Esophagus squamous epithelium (tissue), 5 donors: ENCODE data around the gene VAV2. TPM values are rescaled to one million over a fixed set of nuclear protein-coding genes. Genes with fewer than 3 reads are reported as not detected.

Experiments used
- DNase-seq: peaks from one replicate; lab custom pipeline; 2025; lab: John Stamatoyannopoulos, UW
- H3K27ac ChIP-seq, 4 donors: fragments of 200-600 bp; sonication (generic); one replicate each; pipeline ENCODE4 v1.5.1; 2016 to 2019; ENCODE audit warnings: mild to moderate bottlenecking in 1 of 4
- H3K27me3 ChIP-seq, 4 donors: fragments of 200-600 bp; sonication (generic); 1 replicate in 3 of 4; 2 replicates in 1 of 4; pipeline versions ENCODE4 v1.5.1 to v1.6.0; 2017 to 2021; ENCODE audit warnings: antibody characterized with exemption in 1 of 4
- H3K36me3 ChIP-seq, 3 donors: fragments of 200-600 bp; sonication (generic); one replicate each; pipeline ENCODE4 v1.5.1; 2016 to 2019
- H3K4me1 ChIP-seq, 3 donors: fragments of 200-600 bp; sonication (generic); one replicate each; pipeline ENCODE4 v1.5.1; 2017 to 2019
- H3K4me3 ChIP-seq, 4 donors: fragments of 200-600 bp; sonication (generic); 1 replicate in 3 of 4; 2 replicates in 1 of 4; pipeline ENCODE4 v1.5.1; 2016 to 2019; ENCODE audit warnings: mild to moderate bottlenecking in 2 of 4, moderate library complexity in 1 of 4
- H3K9me3 ChIP-seq, 3 donors: fragments of 200-600 bp; sonication (generic); one replicate each; pipeline ENCODE4 v1.5.1; 2016 to 2019
- CTCF ChIP-seq, 6 experiments: fragments of 450-650 bp in 4 of 6; fragments of 200-600 bp in 2 of 6; sonication (generic) in 2 of 6; IDR thresholded peaks; one replicate each; pipeline ENCODE4 v1.5.1; 2016 to 2019; ENCODE audit warnings: antibody characterized with exemption in 6 of 6, mild to moderate bottlenecking in 4 of 6, moderate library complexity in 4 of 6
- POLR2A ChIP-seq, 4 donors: fragments of 450-650 bp; IDR thresholded peaks; one replicate each; pipeline ENCODE4 v1.6.1; 2017; ENCODE audit warnings: antibody characterized with exemption in 4 of 4, mild to moderate bottlenecking in 4 of 4, moderate library complexity in 3 of 4
- WGBS, 2 donors: methylation state at CpG; one replicate each; pipeline ENCODE4 v1.1.5; 2018; 5-methylcytosine and 5-hydroxymethylcytosine counted together
- intact Hi-C: fragments of 100-400 bp; cut with DNase I; formaldehyde crosslinking; loops from one replicate; pipeline ENCODE4 v1.15.0; 2022
- total RNA-seq, 4 donors: library from RNA; depleted of rRNA; stranded (reverse); fragments of >200 nt; gene quantifications; one replicate each; pipeline ENCODE4 v1.1.0, GENCODE V29; 2016
- donor health status: DM: yes; HTN: yes; CAD: no.

VAV2 gene
- total RNA-seq, 4 donors from 2014 or later: 3.8 to 7.6 (median 5.7) TPM

GRCh38 chr9:133957328-133957727 is 34.8 kb downstream of the VAV2 start:
- Histone ChIP-seq H3K4me1 (peaks cover 21 to 64% (median 43%) of the 10 kb centered on the region in 3 donors), H3K27ac (peak overlapping the region in 1 of 4 donors; percentile 14), H3K27me3 (no peaks in the 10 kb centered on the region), H3K9me3 (no peaks in the 10 kb centered on the region), H3K4me3 (no peak overlapping the region), H3K36me3 (no peaks in the 10 kb centered on the region)
- no peak for DNase-seq
- 39 to 62% methylated on average over 4 to 10 of the region's 13 CpGs for WGBS, 2 donors
- no peak for TF ChIP-seq POLR2A (IDR thresholded peaks at IDR 0.05)
- intact Hi-C loops: no loop called here

- Histone ChIP-seq H3K27me3 (no peaks in the 10 kb centered on the region), H3K4me3 (peak overlapping the region in 2 of 4 donors; percentile 2 to 24), H3K27ac (peak overlapping the region in 2 of 4 donors; percentile 33 to 55), H3K36me3 (no peaks in the 10 kb centered on the region), H3K9me3 (no peaks in the 10 kb centered on the region), H3K4me1 (peaks cover 17 to 60% (median 40%) of the 10 kb centered on the region in 3 donors)
- 0 to 40% methylated on average over 1 of the region's 14 CpGs for WGBS, 2 donors
- DNase-seq: no peak
- intact Hi-C loops: no loop called here
- TF ChIP-seq CTCF (IDR thresholded peaks at IDR 0.05) (no peak), POLR2A (IDR thresholded peaks at IDR 0.05) (no peak)
Measured at GRCh38 chr9:133956520-133957076, 35.5 kb downstream of the VAV2 start.

GRCh38 chr9:133955821-133956411 is 36.2 kb downstream of the VAV2 start:
- Histone ChIP-seq H3K4me1 (peaks cover 17 to 61% (median 39%) of the 10 kb centered on the region in 3 donors), H3K9me3 (no peaks in the 10 kb centered on the region), H3K4me3 (peak overlapping the region in 2 of 4 donors; percentile 2 to 48), H3K36me3 (no peaks in the 10 kb centered on the region), H3K27me3 (no peaks in the 10 kb centered on the region), H3K27ac (peak overlapping the region in 2 of 4 donors; percentile 7 to 33)
- DNase-seq: no peak
- intact Hi-C loops: no loop called here
- 31 to 38% methylated on average over 2 to 3 of the region's 15 CpGs for WGBS, 2 donors
- no peak for TF ChIP-seq POLR2A (IDR thresholded peaks at IDR 0.05)
- no peak for TF ChIP-seq CTCF (IDR thresholded peaks at IDR 0.05)

- Histone ChIP-seq H3K4me1 (peaks cover 10 to 57% (median 32%) of the 10 kb centered on the region in 3 donors), H3K27ac (no peak overlapping the region), H3K4me3 (peak overlapping the region in 1 of 4 donors; percentile 48), H3K27me3 (no peaks in the 10 kb centered on the region), H3K36me3 (no peaks in the 10 kb centered on the region), H3K9me3 (no peaks in the 10 kb centered on the region)
- TF ChIP-seq POLR2A (IDR thresholded peaks at IDR 0.05) (no peak), CTCF (IDR thresholded peaks at IDR 0.05) (no peak)
- intact Hi-C loops: no loop called here
- WGBS, 2 donors: 41 to 68% methylated on average over 8 to 11 of the region's 14 CpGs
- no peak for DNase-seq
Measured at GRCh38 chr9:133954862-133955529, 37.1 kb downstream of the VAV2 start.

GRCh38 chr9:133953976-133954709 is 38.0 kb downstream of the VAV2 start:
- Histone ChIP-seq H3K27ac (no peak overlapping the region), H3K4me1 (peaks cover 6 to 48% (median 27%) of the 10 kb centered on the region in 3 donors), H3K27me3 (no peaks in the 10 kb centered on the region), H3K4me3 (no peak overlapping the region), H3K9me3 (no peaks in the 10 kb centered on the region), H3K36me3 (no peaks in the 10 kb centered on the region)
- no peak for DNase-seq
- TF ChIP-seq CTCF (IDR thresholded peaks at IDR 0.05) (no peak), POLR2A (IDR thresholded peaks at IDR 0.05) (no peak)
- 83 to 89% methylated on average over 17 to 24 of the region's 29 CpGs for WGBS, 2 donors
- intact Hi-C loops: no loop called here
